ENCODE measurements around the gene VIPR1. TPM values are rescaled to one million over a fixed set of nuclear protein-coding genes. Genes with fewer than 3 reads are reported as not detected.
A peak's percentile ranks its signal among the peaks of the same experiment; 100 is the strongest.

The VIPR1 gene
- total and polyA plus RNA-seq, 5 donors: 4.9 to 12.8 (median 10.2) TPM

GRCh38 chr3:42504334-42505127 is 2.1 kb downstream of the VIPR1 start:
- Histone ChIP-seq H3K4me1 (ENCODE audit: control insufficient read depth, insufficient read depth, low read length) (peaks cover 3% of the 10 kb centered on the region), H3K27ac (ENCODE audit: low read length) (no peak overlapping the region), H3K27me3 (ENCODE audit: control insufficient read depth, insufficient read depth) (no peaks in the 10 kb centered on the region), H3K9me3 (ENCODE audit: control insufficient read depth, low read length) (no peaks in the 10 kb centered on the region), H3K4me3 (ENCODE audit: low read length) (no peak overlapping the region)
- intact Hi-C loops (cut with DNase I): loop anchor here (5.0 kb wide), 2 partner anchors 33 to 38 kb away; no protein-coding TSS in a partner anchor
- 82% methylated on average over 10 of the region's 10 CpGs for WGBS
- DNase-seq: no peak
- ATAC-seq: no peak

- peaks cover 3% of the 10 kb centered on the region for H3K4me1 ChIP-seq (ENCODE audit: control insufficient read depth, insufficient read depth, low read length)
- no peak overlapping the region for H3K4me3 ChIP-seq (ENCODE audit: low read length)
- no peaks in the 10 kb centered on the region for H3K9me3 ChIP-seq (ENCODE audit: control insufficient read depth, low read length)
- ATAC-seq: no peak
- no peak overlapping the region for H3K27ac ChIP-seq (ENCODE audit: low read length)
- intact Hi-C loops (cut with DNase I): no loop called here
- DNase-seq: no peak
- WGBS: 95% methylated on average over 6 of the region's 6 CpGs
- no peaks in the 10 kb centered on the region for H3K27me3 ChIP-seq (ENCODE audit: control insufficient read depth, insufficient read depth)
These were observed 2.8 kb downstream of the VIPR1 start for GRCh38 chr3:42505128-42505848.

GRCh38 chr3:42505849-42506410 is 3.5 kb downstream of the VIPR1 start:
- WGBS: 91% methylated on average over 4 of the region's 4 CpGs
- DNase-seq: no peak
- Histone ChIP-seq H3K9me3 (ENCODE audit: control insufficient read depth, low read length) (no peaks in the 10 kb centered on the region), H3K27ac (ENCODE audit: low read length) (no peak overlapping the region), H3K27me3 (ENCODE audit: control insufficient read depth, insufficient read depth) (no peaks in the 10 kb centered on the region), H3K4me3 (ENCODE audit: low read length) (no peak overlapping the region), H3K4me1 (ENCODE audit: control insufficient read depth, insufficient read depth, low read length) (peaks cover 9% of the 10 kb centered on the region)
- intact Hi-C loops (cut with DNase I): no loop called here
- no peak for ATAC-seq

GRCh38 chr3:42507252-42507651 is 4.8 kb downstream of the VIPR1 start:
- intact Hi-C loops (cut with DNase I): no loop called here
- Histone ChIP-seq H3K4me1 (ENCODE audit: control insufficient read depth, insufficient read depth, low read length) (peaks cover 11% of the 10 kb centered on the region), H3K27me3 (ENCODE audit: control insufficient read depth, insufficient read depth) (no peaks in the 10 kb centered on the region), H3K9me3 (ENCODE audit: control insufficient read depth, low read length) (no peaks in the 10 kb centered on the region), H3K27ac (ENCODE audit: low read length) (peak overlapping the region; percentile 40), H3K4me3 (ENCODE audit: low read length) (no peak overlapping the region)
- DNase-seq (no peak), ATAC-seq (no peak)
- WGBS: 28% methylated on average over 7 of the region's 7 CpGs

- WGBS: 67% methylated on average over 6 of the region's 6 CpGs
- H3K27ac ChIP-seq (ENCODE audit: low read length): no peak overlapping the region
- no peaks in the 10 kb centered on the region for H3K9me3 ChIP-seq (ENCODE audit: control insufficient read depth, low read length)
- H3K27me3 ChIP-seq (ENCODE audit: control insufficient read depth, insufficient read depth): no peaks in the 10 kb centered on the region
- H3K4me1 ChIP-seq (ENCODE audit: control insufficient read depth, insufficient read depth, low read length): peaks cover 11% of the 10 kb centered on the region
- no peak for ATAC-seq
- H3K4me3 ChIP-seq (ENCODE audit: low read length): no peak overlapping the region
- intact Hi-C loops (cut with DNase I): no loop called here
- DNase-seq: no peak
These were observed 5.4 kb downstream of the VIPR1 start for GRCh38 chr3:42507761-42508335.

- Histone ChIP-seq H3K27me3 (ENCODE audit: control insufficient read depth, insufficient read depth) (no peaks in the 10 kb centered on the region), H3K27ac (ENCODE audit: low read length) (no peak overlapping the region), H3K9me3 (ENCODE audit: control insufficient read depth, low read length) (no peaks in the 10 kb centered on the region), H3K4me3 (ENCODE audit: low read length) (no peak overlapping the region), H3K4me1 (ENCODE audit: control insufficient read depth, insufficient read depth, low read length) (peaks cover 11% of the 10 kb centered on the region)
- no peak for ATAC-seq
- intact Hi-C loops (cut with DNase I): no loop called here
- no peak for DNase-seq
- WGBS: 65% methylated on average over 4 of the region's 4 CpGs
These were observed 6.1 kb downstream of the VIPR1 start for GRCh38 chr3:42508562-42508961.

GRCh38 chr3:42509111-42509510 is 6.7 kb downstream of the VIPR1 start:
- WGBS: 67% methylated on average over 3 of the region's 3 CpGs
- intact Hi-C loops (cut with DNase I): no loop called here
- no peak for DNase-seq

GRCh38 chr3:42510325-42510724 is 7.9 kb downstream of the VIPR1 start:
- Histone ChIP-seq H3K27me3 (ENCODE audit: control insufficient read depth, insufficient read depth) (no peaks in the 10 kb centered on the region), H3K27ac (ENCODE audit: low read length) (peak overlapping the region; percentile 50), H3K9me3 (ENCODE audit: control insufficient read depth, low read length) (no peaks in the 10 kb centered on the region), H3K4me3 (ENCODE audit: low read length) (no peak overlapping the region), H3K4me1 (ENCODE audit: control insufficient read depth, insufficient read depth, low read length) (peaks cover 17% of the 10 kb centered on the region)
- ATAC-seq (peak in 1 of 2 donors; percentile 2), DNase-seq (peak in 1 of 3 donors; percentile 64)
- intact Hi-C loops (cut with DNase I): no loop called here
- 46% methylated on average over 4 of the region's 4 CpGs for WGBS

More at GRCh38 chr3:42509111-42509510, 6.7 kb downstream of the VIPR1 start:
- Histone ChIP-seq H3K27me3 (ENCODE audit: control insufficient read depth, insufficient read depth) (no peaks in the 10 kb centered on the region), H3K4me1 (ENCODE audit: control insufficient read depth, insufficient read depth, low read length) (peaks cover 12% of the 10 kb centered on the region), H3K9me3 (ENCODE audit: control insufficient read depth, low read length) (no peaks in the 10 kb centered on the region), H3K4me3 (ENCODE audit: low read length) (no peak overlapping the region), H3K27ac (ENCODE audit: low read length) (no peak overlapping the region)
- ATAC-seq: no peak

GRCh38 chr3:42511201-42511600 is 8.8 kb downstream of the VIPR1 start:
- intact Hi-C loops (cut with DNase I): no loop called here
- peak overlapping the region; percentile 50 for H3K27ac ChIP-seq (ENCODE audit: low read length)
- H3K4me3 ChIP-seq (ENCODE audit: low read length): no peak overlapping the region
- peaks cover 22% of the 10 kb centered on the region for H3K4me1 ChIP-seq (ENCODE audit: control insufficient read depth, insufficient read depth, low read length)
- no peaks in the 10 kb centered on the region for H3K27me3 ChIP-seq (ENCODE audit: control insufficient read depth, insufficient read depth)
- DNase-seq (peak in 1 of 3 donors; percentile 72), ATAC-seq (peak in 1 of 2 donors; percentile 28)
- no peaks in the 10 kb centered on the region for H3K9me3 ChIP-seq (ENCODE audit: control insufficient read depth, low read length)
- WGBS: 55% methylated on average over 1 of the region's 1 CpG

GRCh38 chr3:42511736-42512135 is 9.3 kb downstream of the VIPR1 start:
- Histone ChIP-seq H3K27ac (ENCODE audit: low read length) (no peak overlapping the region), H3K4me1 (ENCODE audit: control insufficient read depth, insufficient read depth, low read length) (peaks cover 23% of the 10 kb centered on the region), H3K9me3 (ENCODE audit: control insufficient read depth, low read length) (no peaks in the 10 kb centered on the region), H3K27me3 (ENCODE audit: control insufficient read depth, insufficient read depth) (no peaks in the 10 kb centered on the region), H3K4me3 (ENCODE audit: low read length) (no peak overlapping the region)
- DNase-seq (no peak), ATAC-seq (no peak)
- intact Hi-C loops (cut with DNase I): no loop called here
- WGBS: 78% methylated on average over 2 of the region's 2 CpGs

- intact Hi-C loops (cut with DNase I): no loop called here
- ATAC-seq (no peak), DNase-seq (peak in 1 of 3 donors; percentile 76)
- Histone ChIP-seq H3K4me3 (ENCODE audit: low read length) (no peak overlapping the region), H3K27ac (ENCODE audit: low read length) (no peak overlapping the region), H3K9me3 (ENCODE audit: control insufficient read depth, low read length) (no peaks in the 10 kb centered on the region), H3K27me3 (ENCODE audit: control insufficient read depth, insufficient read depth) (no peaks in the 10 kb centered on the region), H3K4me1 (ENCODE audit: control insufficient read depth, insufficient read depth, low read length) (peaks cover 23% of the 10 kb centered on the region)
- 74% methylated on average over 3 of the region's 3 CpGs for WGBS
These were observed 10.7 kb downstream of the VIPR1 start for GRCh38 chr3:42513121-42513520.
